CD4-positive, alpha-beta memory T cell (primary cell): Measurements from ENCODE around the gene CRKL. TPM values are rescaled to one million over a fixed set of nuclear protein-coding genes. Genes with fewer than 3 reads are reported as not detected.
A peak's percentile ranks its signal among the peaks of the same experiment; 100 is the strongest.

Source experiments
- CTCF ChIA-PET: fragments of 350-600 bp; sonication (Branson Sonifier 250); formaldehyde crosslinking; loops from one replicate; lab custom pipeline; 2021; ENCODE audit warnings: inconsistent platforms; ENCODE audit not compliant: partially characterized antibody; lab: Charles Lee
- POLR2A ChIA-PET: fragments of 350-600 bp; sonication (Branson Sonifier 250); formaldehyde crosslinking; loops from one replicate; lab custom pipeline; 2021; ENCODE audit not compliant: partially characterized antibody; lab: Charles Lee
- DNase-seq, 5 donors: peaks; one replicate each; pipeline versions ENCODE4 v3.0.0 to v3.0.0-alpha.2; 2020 to 2022; ENCODE audit warnings: mixed read lengths in 1 of 5
- H3K27ac ChIP-seq: one replicate; pipeline ENCODE4 v1.7.0; 2013; ENCODE audit warnings: low read depth, low read length
- H3K27me3 ChIP-seq: 2 replicates; pipeline ENCODE4 v1.7.0; 2013; ENCODE audit warnings: mild to moderate bottlenecking, low read length, moderate library complexity; ENCODE audit not compliant: insufficient read depth
- H3K36me3 ChIP-seq: 2 replicates; pipeline ENCODE4 v1.7.0; 2013; ENCODE audit warnings: mild to moderate bottlenecking, low read length, moderate library complexity; ENCODE audit not compliant: insufficient read depth
- H3K4me1 ChIP-seq: 2 replicates; pipeline ENCODE4 v1.7.0; 2013; ENCODE audit warnings: mild to moderate bottlenecking, low read length, moderate library complexity; ENCODE audit not compliant: insufficient read depth
- H3K4me3 ChIP-seq, 2 donors: one replicate each; pipeline ENCODE4 v1.7.0; 2013; ENCODE audit warnings: low read length in 2 of 2, mild to moderate bottlenecking in 1 of 2
- H3K9me3 ChIP-seq, 2 donors: one replicate each; pipeline ENCODE4 v1.7.0; 2013; ENCODE audit warnings: low read length in 2 of 2, control low read depth in 1 of 2; ENCODE audit not compliant: control insufficient read depth in 1 of 2
- H3K27ac Mint-ChIP-seq, 7 donors: one replicate each; pipeline ENCODE4 v1.8.0; 2020 to 2021; ENCODE audit warnings: mixed read lengths in 7 of 7, mild to moderate bottlenecking in 6 of 7, inconsistent platforms in 3 of 7, moderate library complexity in 3 of 7
- H3K27me3 Mint-ChIP-seq, 2 donors: one replicate each; pipeline ENCODE4 v1.8.0; 2020 to 2021; ENCODE audit warnings: mixed read lengths in 2 of 2
- H3K36me3 Mint-ChIP-seq, 2 donors: one replicate each; pipeline ENCODE4 v1.8.0; 2020 to 2021; ENCODE audit warnings: mixed read lengths in 2 of 2, inconsistent platforms in 1 of 2, mild to moderate bottlenecking in 1 of 2
- H3K4me1 Mint-ChIP-seq, 4 donors: one replicate each; pipeline ENCODE4 v1.8.0; 2020 to 2021; ENCODE audit warnings: mixed read lengths in 4 of 4, mild to moderate bottlenecking in 1 of 4
- H3K4me3 Mint-ChIP-seq, 8 donors: one replicate each; pipeline ENCODE4 v1.8.0; 2020 to 2021; ENCODE audit warnings: mixed read lengths in 8 of 8, mild to moderate bottlenecking in 7 of 8, moderate library complexity in 6 of 8, inconsistent platforms in 3 of 8
- H3K9me3 Mint-ChIP-seq, 8 donors: one replicate each; pipeline ENCODE4 v1.8.0; 2020 to 2021; ENCODE audit warnings: mixed read lengths in 8 of 8, mild to moderate bottlenecking in 5 of 8, inconsistent platforms in 3 of 8, moderate library complexity in 1 of 8
- intact Hi-C: fragments of 100-400 bp; cut with micrococcal nuclease; formaldehyde crosslinking; loops from one replicate; pipeline ENCODE4 v1.15.1; 2023
- polyA plus RNA-seq, 2 donors: library from polyadenylated mRNA; unstranded; fragments of 300-500 nt; fragmentation: Illumina TruSeq; gene quantifications; one replicate each; pipeline ENCODE4 v1.2.3, GENCODE V29; 2021
- total RNA-seq, 2 experiments: library from RNA; stranded (reverse); gene quantifications; one replicate each; pipeline ENCODE4 v1.2.3, GENCODE V29; 2021

Gene CRKL
- total and polyA plus RNA-seq, 4 experiments from 2014 or later, result 39.9 to 86.5 (median 68.2) TPM

GRCh38 chr22:20996031-20996410 is 78.8 kb downstream of the CRKL start:
- H3K27me3 ChIP-seq, result no peaks in the 10 kb centered on the region
- CTCF ChIA-PET, result no interaction called here
- no peaks in the 10 kb centered on the region for H3K27me3 Mint-ChIP-seq
- H3K4me3 ChIP-seq, result no peak overlapping the region
- intact Hi-C loops, result no loop called here
- no peaks in the 10 kb centered on the region for H3K9me3 Mint-ChIP-seq
- H3K4me3 Mint-ChIP-seq, result no peak overlapping the region
- H3K27ac ChIP-seq, result no peak overlapping the region
- H3K4me1 Mint-ChIP-seq, result peaks cover 3 to 25% (median 10%) of the 10 kb centered on the region in 4 donors
- H3K36me3 Mint-ChIP-seq, result peaks cover 0 to 34% of the 10 kb centered on the region in 2 donors
- no peaks in the 10 kb centered on the region for H3K9me3 ChIP-seq
- POLR2A ChIA-PET, result interaction anchor here (1.1 kb wide), 1 partner anchor 13 kb away, joined by 4 read pairs; the partner anchor contains the start of gene LZTR1
- H3K4me1 ChIP-seq, result peaks cover 15% of the 10 kb centered on the region
- H3K27ac Mint-ChIP-seq, result peak overlapping the region in 2 of 7 donors; percentile 17 to 52
- H3K36me3 ChIP-seq, result peaks cover 40% of the 10 kb centered on the region
- no peak for DNase-seq

- DNase-seq, result no peak
- intact Hi-C loops, result no loop called here
- Histone ChIP-seq H3K4me3 (no peak overlapping the region), H3K4me1 (peaks cover 20% of the 10 kb centered on the region), H3K9me3 (no peaks in the 10 kb centered on the region), H3K27me3 (no peaks in the 10 kb centered on the region), H3K36me3 (peaks cover 34% of the 10 kb centered on the region), H3K27ac (no peak overlapping the region)
- H3K27me3 Mint-ChIP-seq, result no peaks in the 10 kb centered on the region
- no peak overlapping the region for H3K4me3 Mint-ChIP-seq
- ChIA-PET CTCF (no interaction called here), POLR2A (interaction anchor here (2.5 kb wide), 1 partner anchor 15 kb away, joined by 11 read pairs; the partner anchor contains the start of gene LZTR1)
- H3K9me3 Mint-ChIP-seq, result peaks cover 0 to 3% (median 0%) of the 10 kb centered on the region in 8 donors
- peaks cover 7 to 34% (median 15%) of the 10 kb centered on the region in 4 donors for H3K4me1 Mint-ChIP-seq
- peak overlapping the region in 1 of 7 donors; percentile 68 for H3K27ac Mint-ChIP-seq
- peaks cover 0 to 41% of the 10 kb centered on the region in 2 donors for H3K36me3 Mint-ChIP-seq
Measured at GRCh38 chr22:20996598-20997535, 79.7 kb downstream of the CRKL start.

- POLR2A ChIA-PET, result interaction anchor here (2.5 kb wide), 1 partner anchor 16 kb away, joined by 11 read pairs; the partner anchor contains the start of gene LZTR1
- peaks cover 9 to 42% (median 16%) of the 10 kb centered on the region in 4 donors for H3K4me1 Mint-ChIP-seq
- DNase-seq, result no peak
Measured at GRCh38 chr22:20997536-20998257, 80.5 kb downstream of the CRKL start.

GRCh38 chr22:20998411-20999336 is 81.5 kb downstream of the CRKL start:
- Mint-ChIP-seq H3K27ac (peak overlapping the region in 6 of 7 donors; percentile 32 to 80 (median 58)), H3K4me3 (peak overlapping the region in 3 of 8 donors; percentile 12 to 49 (median 13)), H3K4me1 (peaks cover 13 to 52% (median 24%) of the 10 kb centered on the region in 4 donors), H3K27me3 (no peaks in the 10 kb centered on the region), H3K36me3 (peaks cover 0 to 39% of the 10 kb centered on the region in 2 donors), H3K9me3 (peaks cover 0 to 3% (median 0%) of the 10 kb centered on the region in 8 donors)
- no peak for DNase-seq
- intact Hi-C loops, result no loop called here
- Histone ChIP-seq H3K36me3 (peaks cover 24% of the 10 kb centered on the region), H3K4me1 (peaks cover 31% of the 10 kb centered on the region), H3K4me3 (no peak overlapping the region), H3K9me3 (no peaks in the 10 kb centered on the region), H3K27ac (no peak overlapping the region), H3K27me3 (no peaks in the 10 kb centered on the region)
- CTCF ChIA-PET, result no interaction called here
- POLR2A ChIA-PET, result interaction anchor here (1.2 to 2.5 kb wide), 3 partner anchors 8 to 17 kb away, joined by 4 to 13 read pairs (median 11); partner anchors contain the start of gene LZTR1

More at GRCh38 chr22:20997536-20998257, 80.5 kb downstream of the CRKL start:
- no peaks in the 10 kb centered on the region for H3K27me3 ChIP-seq
- Mint-ChIP-seq H3K27me3 (no peaks in the 10 kb centered on the region), H3K27ac (peak overlapping the region in 3 of 7 donors; percentile 36 to 68 (median 66)), H3K9me3 (peaks cover 0 to 3% (median 0%) of the 10 kb centered on the region in 8 donors), H3K36me3 (peaks cover 0 to 43% of the 10 kb centered on the region in 2 donors), H3K4me3 (no peak overlapping the region)
- no peak overlapping the region for H3K4me3 ChIP-seq
- intact Hi-C loops, result no loop called here
- H3K36me3 ChIP-seq, result peaks cover 25% of the 10 kb centered on the region
- no peaks in the 10 kb centered on the region for H3K9me3 ChIP-seq
- CTCF ChIA-PET, result no interaction called here
- no peak overlapping the region for H3K27ac ChIP-seq
- peaks cover 21% of the 10 kb centered on the region for H3K4me1 ChIP-seq

- H3K27ac Mint-ChIP-seq, result peak overlapping the region in 4 of 7 donors; percentile 15 to 100 (median 100)
- CTCF ChIA-PET, result interaction anchor here (0.7 kb wide), 1 partner anchor 13 kb away, joined by 4 read pairs; no protein-coding TSS in a partner anchor
Measured at GRCh38 chr22:20999350-21000206, 82.4 kb downstream of the CRKL start.

More at GRCh38 chr22:20999350-21000206, 82.4 kb downstream of the CRKL start:
- Histone ChIP-seq H3K27ac (peak overlapping the region; percentile 95), H3K9me3 (no peaks in the 10 kb centered on the region), H3K4me1 (peaks cover 34% of the 10 kb centered on the region), H3K36me3 (peaks cover 24% of the 10 kb centered on the region), H3K27me3 (no peaks in the 10 kb centered on the region), H3K4me3 (no peak overlapping the region)
- Mint-ChIP-seq H3K27me3 (no peaks in the 10 kb centered on the region), H3K9me3 (peaks cover 0 to 3% (median 0%) of the 10 kb centered on the region in 8 donors), H3K4me1 (peaks cover 13 to 54% (median 24%) of the 10 kb centered on the region in 4 donors), H3K36me3 (peaks cover 0 to 39% of the 10 kb centered on the region in 2 donors), H3K4me3 (peak overlapping the region in 4 of 8 donors; percentile 95 to 98 (median 96))
- POLR2A ChIA-PET, result interaction anchor here (1.2 to 5.1 kb wide), 5 partner anchors 9 to 18 kb away, joined by 4 to 45 read pairs (median 11); partner anchors contain the start of gene LZTR1
- intact Hi-C loops, result loop anchor here (2.0 to 5.0 kb wide), 2 partner anchors 141 to 628 kb away; partner anchors contain the start of genes PI4KA and SNAP29
- DNase-seq, result no peak
